Colon (tissue), 2 donors: ENCODE measurements around the gene LIPH.
A peak's percentile ranks its signal among the peaks of the same experiment; 100 is the strongest.
"Not testable (repeated sequence)": the region's sequence is repeated elsewhere in the genome, so short reads cannot be mapped to it uniquely, and the experiment has no call there.

Source experiments
- FAIRE-seq: peaks from 2 replicates; lab custom pipeline; 2012; peaks lifted over from hg19 to GRCh38; lab: Jason Lieb, UNC
- donor health status: control.
- donor health status: control.

The LIPH gene

DNA sequence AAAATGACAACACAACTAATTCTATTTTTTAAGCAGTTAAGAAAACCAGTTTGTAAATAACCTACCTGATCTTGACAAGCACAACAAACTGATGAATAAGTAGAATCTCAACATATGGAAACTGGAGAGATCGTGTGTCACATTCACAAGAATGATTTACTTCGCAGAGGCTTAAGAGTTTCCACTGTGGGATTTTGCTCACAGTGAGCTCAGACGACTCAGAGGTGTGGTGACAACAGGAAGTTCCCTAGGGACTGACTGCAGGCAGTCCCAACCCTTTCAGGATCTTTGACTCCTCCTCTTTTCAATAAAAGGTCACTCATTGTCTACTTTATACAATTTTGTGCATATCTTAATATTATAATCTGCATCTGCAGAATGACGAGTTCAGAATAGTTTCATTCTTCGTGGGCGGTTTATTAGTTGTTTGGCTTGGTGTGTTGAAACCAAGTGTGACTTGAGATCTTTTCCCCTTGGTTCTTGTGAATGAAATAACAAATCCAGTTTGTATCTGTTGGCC, at the start of gene LIPH:
TSS of gene LIPH (minus strand) at position 231 of the 520 bp plus-strand sequence. CDS start at position 114, 117 bp downstream.
- no peak for FAIRE-seq

DNA sequence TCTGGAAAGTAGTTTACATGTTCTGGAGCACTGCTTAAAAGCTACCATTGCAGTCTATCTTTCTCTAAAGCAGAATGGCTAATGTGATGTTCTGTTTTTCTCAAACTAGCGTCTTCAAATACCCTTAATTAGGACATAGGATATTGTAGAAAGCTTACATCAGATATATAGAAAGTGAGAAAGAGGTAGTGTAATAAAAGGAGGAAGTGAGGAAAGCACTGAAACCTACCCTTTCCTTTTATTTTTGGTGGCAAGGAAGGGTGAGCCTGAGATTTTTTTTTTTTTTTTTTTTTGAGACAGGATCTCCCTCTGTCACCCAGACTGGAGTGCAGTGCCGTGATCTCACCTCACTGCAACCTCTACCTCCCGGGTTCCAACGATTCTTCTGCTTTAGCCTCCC, 43.1 kb upstream of the LIPH start:
- no peak for FAIRE-seq

DNA sequence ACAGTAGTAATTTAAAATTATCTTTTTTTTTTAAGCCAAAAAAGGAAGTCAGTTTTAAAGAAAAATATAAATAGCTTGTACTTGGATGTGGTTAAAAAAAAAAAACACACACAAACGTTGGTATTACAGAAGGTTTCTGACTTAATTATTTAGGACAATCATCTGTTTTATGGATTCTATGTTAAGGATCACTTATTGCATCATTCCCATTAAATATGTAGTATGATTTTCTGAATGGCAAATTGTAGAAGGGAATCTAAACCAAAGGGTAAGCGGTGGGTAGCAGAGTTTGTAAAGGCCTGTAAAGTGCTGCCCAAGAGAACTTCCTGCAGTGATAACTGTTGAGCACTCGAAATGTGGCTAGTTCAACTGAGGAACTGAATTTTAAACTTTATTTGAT, 41.7 kb upstream of the LIPH start:
- FAIRE-seq = no peak

DNA sequence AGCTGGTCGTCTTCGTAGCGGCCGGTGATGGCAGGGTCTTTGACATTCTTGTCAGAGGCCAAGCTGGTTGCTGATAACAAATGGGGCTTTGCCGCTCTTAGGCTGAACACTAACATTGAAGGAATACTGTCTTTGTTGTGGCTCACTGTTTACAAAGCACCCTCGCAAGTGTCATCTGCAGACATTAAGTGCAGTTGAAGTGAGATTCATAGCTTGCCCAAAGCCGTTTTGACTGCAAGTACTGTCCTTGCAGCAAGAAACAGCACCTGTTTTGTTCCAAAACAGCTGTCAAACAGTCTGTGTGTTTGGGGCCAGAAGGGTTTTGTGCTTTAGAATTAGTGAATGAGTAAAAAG, 34.3 kb upstream of the LIPH start:
- FAIRE-seq = no peak

DNA sequence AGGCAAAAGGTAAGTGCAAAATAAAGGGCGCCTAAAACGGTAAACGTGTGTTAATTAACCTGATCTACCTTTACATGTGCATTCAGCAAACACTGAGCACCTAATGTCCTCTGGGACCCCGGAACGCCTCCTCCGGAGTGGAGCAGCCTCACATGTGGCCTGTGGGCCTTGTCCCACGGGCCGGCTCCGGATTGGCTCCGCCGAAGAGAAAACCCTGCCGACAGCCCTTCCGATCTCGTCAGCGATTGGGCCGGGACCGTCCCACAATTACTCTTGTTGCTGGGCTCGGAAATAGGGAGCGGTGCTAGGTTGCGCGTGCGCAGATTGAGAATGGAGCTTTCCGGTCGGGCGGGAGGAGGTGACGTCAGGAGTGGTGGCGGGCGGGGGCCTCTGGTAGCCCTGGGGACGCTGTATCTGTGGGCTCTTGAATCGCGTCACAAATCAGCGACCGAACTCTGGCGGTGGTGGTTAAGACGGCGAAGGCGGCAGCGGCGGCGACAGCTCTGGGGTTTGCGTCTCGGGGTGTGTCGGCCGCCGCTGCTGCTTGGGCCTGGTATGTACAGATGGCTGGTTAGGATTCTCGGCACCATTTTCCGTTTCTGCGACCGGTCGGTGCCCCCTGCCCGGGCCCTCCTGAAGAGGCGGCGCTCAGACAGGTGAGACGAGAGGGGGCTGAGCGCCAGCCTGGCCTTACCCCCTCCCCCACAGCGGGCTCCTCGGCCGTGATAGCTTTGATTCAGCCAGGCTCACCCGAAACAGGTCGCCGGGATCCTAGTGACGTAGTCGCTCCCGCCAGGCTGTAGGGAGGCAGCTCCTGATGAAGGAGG, 33.7 kb upstream of the LIPH start, which contains the start of gene SENP2:
TSS of gene SENP2 (plus strand) at position 437 of the 827 bp plus-strand sequence. CDS start at position 556, 119 bp downstream.
- peak; percentile 21 for FAIRE-seq

DNA sequence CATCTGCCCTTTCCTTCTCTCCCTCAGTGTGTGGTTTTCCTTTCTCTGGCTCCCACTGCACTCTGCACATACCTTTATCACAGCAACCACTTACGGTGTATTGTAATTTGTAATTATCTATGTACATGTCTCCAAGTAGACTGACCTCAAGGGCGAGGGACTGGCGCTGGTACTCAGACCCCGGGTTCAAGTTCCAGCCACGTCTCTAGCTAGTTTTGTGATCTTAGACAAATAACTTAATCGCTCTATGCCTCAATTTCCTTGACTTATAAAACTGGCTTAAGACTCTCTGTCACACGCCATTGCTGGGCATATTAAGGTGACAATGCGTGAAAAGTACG, 33.1 kb upstream of the LIPH start:
- FAIRE-seq = no peak

DNA sequence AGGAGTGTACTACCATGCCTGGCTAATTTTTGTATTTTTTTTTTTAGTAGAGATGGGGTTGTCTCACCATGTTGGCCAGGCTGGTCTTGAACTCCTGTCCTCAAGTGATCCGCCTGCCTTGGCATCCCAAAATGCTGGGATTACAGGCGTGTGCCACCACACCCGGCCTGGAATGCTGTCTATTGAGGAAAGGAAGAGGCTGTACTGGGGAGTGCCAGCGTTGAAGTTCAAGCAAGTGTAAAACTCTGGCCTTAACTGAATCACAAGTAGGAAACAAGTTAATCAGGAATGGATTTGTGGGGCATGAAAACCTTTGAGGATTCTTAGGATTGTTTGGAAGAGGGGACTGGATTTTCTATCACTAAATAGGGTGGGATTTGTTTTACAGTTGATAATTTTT, 32.3 kb upstream of the LIPH start:
- no peak for FAIRE-seq

DNA sequence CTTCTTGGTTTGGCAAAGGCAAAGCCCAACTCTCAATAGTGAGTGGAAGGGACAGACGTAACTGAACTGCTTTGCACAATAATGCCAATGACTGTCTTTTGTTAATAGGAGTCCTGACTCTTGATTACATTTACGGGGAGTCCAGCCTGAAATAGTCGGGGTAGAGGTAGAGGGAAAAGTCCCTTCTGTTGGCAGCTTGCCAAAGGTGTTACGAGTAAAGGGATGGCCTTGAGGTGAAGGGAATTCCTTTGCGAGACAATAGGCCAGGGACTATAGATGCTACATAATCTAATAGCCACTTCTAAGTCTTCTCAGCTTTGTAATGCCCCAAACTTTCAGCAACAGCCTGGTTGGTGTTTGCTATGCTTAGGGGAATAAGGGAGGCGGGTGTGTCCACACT, 31.5 kb upstream of the LIPH start:
- no peak for FAIRE-seq

DNA sequence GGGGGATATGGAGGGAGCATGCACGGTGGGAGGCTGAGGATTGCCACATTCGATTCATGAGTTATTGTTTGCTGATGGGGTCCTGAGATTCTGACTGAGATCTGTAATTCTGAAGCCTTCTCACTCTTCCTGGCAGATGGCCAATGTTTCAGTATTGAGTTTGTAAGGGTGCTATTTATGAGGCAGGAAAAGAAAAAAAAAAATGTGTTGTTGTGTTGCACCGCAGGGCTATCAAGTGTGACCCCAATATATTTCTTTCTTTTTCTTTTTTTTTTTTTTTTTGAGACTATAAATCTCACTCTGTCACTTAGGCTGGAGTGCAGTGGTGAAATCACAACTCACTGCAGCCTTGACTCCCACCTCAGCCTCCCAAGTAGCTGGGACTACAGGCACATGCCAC, 30.5 kb upstream of the LIPH start:
- FAIRE-seq = no peak

DNA sequence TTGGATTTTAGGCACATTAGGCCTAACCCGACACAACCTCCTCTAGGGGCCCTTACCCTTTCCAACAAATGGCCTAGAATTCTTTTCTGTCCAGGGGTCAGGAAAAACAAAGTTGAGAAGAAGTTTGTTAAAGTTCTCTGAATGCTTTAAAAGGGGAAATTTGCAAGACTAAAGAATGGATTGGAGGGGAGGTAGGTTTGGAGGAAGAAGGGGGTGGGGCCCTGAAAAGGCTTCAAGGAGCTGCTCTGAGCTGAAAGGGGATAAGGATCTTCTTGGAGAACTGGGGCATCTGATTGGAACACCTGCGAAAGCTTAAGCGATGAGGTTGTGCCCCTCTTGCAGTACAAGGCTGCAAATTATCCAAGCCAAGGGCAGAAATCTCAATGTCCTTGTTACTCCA, 29.8 kb upstream of the LIPH start:
- FAIRE-seq = no peak

DNA sequence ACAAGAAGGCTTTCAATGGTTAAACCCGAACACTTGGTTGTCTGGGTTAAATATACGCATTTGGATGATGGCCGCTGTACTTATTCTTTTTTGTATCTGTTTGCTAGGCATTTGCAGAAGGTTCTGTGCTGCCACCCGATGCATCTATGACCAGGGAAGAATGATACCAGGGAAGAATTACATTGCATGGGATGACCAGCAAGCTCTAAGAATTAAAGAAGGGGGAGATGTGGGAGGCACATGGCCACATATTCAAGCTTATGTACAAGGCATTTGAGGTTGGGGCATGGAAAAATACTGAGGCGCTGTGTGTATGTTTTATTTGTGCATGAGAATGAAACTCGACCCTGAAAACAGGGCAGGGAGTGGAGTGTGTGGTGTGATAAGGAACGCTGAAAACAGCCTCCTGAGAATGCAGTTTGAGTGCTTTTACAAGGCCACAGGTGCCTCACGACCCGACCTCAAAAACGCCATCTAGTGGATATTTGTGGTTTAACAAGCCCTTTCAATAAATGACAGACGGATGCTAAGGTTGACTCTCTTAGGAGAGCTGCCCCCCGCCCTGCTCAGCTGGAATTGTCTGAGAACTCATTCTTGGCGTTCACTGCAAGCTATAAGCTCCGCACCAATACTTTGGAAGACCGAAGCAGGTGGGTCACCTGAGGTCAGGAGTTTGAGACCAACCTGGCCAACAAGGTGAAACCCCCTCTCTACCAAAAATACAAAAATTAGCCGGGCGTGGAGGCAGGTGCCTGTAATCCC, 22.9 kb upstream of the LIPH start:
- not testable (repeated sequence) for FAIRE-seq

DNA sequence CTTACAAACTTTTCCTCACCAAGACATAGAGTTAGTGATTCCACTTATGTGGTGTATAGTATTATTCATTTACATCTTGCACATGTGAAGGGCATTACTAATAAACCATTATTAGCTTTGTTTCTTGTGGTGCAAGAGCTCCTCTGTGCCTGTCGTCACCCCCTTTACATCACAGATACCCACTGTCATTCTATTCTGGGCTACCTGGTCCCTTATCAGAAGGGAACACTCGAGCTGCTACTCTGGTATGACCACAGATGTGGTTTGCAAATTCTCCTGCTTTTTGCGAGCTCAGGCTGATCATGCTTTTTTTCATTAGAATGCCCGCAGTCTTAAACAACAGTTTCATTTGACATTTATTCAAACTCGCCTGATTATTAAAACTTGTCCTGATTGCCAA, 19.8 kb upstream of the LIPH start:
- FAIRE-seq = no peak

DNA sequence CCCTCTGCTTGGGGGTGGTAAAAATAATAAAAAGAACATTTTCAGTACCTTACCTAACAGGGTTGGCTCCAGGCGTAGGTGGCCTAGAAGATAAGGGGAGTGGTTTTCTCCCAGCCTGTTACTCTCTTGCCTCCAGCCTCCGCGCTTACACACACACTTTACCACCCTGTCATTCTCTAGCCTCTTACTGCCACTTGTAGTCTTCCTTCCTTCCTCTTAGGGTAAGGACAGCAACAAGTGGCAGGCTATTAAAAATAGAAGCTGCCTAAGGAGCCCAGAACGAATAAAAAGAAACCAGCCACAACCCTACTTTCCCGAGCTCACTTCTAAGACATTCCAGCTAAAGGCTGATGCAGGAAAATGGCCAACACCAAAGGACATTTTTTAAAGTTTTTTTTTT, 9.6 kb upstream of the LIPH start:
- FAIRE-seq = no peak

DNA sequence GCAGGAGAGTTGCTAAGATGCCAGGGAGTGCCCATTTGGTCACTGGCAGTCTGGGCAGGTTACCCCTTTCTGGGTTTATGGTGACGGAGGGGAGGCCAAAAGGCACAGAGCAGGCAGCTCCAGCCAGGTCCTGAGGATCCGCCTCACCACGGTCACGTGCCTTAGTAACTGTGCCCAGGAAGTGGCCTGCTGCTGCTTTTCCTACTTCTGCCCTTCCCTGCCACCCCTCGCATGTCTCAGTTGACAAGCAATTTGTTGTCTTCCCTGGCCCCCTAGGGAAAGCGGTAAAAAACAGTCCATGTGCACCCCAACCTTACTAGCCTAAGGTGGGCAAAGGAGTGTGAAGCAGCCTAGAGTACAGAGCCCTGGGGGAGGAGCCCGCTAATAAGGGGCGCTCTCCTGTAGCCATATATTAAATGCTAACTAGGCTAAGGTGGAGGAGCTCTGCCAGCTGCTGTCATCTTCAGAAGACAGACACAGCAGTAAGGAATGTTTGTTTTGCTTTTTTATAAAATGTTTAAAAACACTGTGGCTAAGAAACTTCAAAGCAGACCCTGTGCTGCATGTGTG, 9.1 kb upstream of the LIPH start:
- FAIRE-seq = no peak

DNA sequence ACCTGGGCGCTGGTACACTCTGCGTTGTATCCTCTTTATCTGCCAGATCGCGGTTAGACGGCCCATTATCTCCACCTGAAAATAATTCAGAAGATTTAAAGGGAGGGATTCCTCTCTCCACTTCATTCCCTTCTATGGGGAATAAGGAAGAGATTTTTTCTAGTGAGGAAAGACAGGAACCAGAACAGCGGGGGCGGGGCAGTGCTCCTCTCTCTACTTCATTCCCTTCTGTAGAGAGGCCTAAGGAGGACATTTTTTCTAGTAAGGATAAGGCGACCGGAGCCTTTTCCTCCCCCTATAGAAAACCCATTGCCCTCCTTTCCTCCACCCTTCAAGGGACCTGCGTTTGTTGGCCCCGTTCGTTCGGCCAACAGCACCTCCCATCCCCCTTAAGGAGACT, 8.3 kb upstream of the LIPH start:
- no peak for FAIRE-seq

DNA sequence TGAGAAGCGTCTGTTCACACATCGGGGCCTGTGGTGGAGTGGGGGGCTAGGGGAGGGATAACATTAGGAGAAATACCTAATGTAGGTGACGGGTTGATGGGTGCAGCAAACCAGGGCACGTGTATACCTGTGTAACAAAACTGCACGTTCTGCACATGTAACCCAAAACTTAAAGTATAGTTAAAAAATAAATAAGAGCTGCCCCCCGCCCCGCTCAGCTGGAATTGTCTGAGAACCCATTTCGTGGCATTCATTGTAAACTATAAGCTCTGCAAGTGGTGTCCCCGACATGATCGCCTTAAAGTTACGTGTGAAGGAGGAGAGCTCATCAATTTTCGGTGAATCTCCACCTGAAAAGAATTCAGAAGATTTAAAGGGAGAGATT, 7.3 kb upstream of the LIPH start:
- no peak for FAIRE-seq

DNA sequence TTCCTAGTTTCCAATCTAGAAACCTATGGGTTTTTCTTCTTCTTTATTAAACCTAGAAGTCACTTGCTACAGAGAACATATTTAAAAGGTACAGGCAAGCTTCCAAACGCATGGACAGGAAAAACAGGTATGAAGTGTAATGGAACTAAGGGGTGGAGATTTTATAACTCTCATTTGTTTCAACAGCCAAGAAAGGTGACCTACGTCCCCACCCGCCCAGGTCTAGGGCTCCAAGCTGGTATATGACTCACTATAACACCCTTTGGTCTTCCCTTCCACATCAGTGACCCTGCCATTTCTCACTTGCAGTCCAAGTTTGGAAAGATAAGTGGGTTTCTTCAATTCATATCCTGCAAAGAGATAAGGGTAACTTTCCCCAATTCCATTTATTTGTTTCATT, 6.0 kb upstream of the LIPH start:
- no peak for FAIRE-seq

DNA sequence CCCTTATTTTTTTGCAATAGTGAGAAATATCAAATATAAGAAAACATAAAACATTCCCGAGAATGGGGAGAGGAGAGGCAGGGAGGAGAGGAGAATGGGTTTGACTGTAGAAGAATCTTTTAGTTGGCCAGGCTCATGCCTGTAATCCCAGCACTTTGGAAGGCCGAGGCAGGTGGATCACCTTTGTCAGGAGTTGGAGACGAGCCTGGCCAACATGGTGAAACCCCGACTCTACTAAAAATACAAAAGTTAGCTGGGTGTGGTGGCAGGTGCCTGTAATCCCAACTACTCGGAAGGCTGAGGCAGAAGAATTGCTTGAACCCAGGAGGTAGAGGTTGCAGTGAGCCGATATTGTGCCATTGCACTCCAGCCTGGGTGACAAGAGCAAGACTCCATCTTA, 4.3 kb upstream of the LIPH start:
- FAIRE-seq = not testable (repeated sequence)

DNA sequence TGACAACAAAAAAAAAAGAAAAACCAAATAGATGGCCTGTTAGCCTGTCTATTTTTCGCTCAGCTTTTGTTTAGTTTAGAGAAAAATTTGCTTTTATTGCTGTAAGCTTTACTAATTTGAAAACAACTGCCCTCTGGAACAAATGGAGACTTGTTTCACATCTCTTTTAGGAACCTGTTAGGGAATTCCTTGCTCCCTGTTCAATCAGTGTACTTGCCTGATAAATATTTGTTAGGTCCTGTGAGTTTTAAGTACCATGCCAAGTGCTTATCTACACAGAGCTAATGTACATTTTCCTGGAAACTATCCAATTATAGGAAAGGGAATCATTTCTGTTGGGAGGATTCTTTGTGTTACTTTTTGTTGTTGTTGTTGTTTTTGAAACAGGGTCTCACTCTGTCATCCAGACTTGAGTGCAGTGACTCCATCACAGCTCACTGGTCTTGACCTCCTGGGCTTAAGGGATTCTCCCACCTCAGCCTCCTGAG, 3.5 kb upstream of the LIPH start:
- FAIRE-seq = no peak

DNA sequence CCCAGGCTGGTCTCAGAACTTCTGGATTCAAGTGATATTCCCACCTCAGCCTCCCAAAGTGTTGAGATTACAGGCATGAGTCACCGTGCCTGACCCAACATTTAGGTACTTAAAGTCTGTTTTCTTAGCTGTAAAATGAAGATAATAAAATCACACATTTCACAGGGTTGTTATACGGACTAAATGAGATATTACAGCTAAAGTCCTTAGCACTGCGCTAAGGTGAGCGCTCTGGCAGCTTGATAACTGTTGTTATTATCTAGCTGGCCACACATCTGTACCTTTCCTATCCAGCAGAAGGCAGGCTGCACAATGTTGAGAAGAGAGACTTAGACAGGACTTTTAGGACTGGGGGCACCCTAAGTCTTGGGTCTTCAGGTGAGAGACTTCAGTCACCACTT, 2.7 kb upstream of the LIPH start:
- no peak for FAIRE-seq

DNA sequence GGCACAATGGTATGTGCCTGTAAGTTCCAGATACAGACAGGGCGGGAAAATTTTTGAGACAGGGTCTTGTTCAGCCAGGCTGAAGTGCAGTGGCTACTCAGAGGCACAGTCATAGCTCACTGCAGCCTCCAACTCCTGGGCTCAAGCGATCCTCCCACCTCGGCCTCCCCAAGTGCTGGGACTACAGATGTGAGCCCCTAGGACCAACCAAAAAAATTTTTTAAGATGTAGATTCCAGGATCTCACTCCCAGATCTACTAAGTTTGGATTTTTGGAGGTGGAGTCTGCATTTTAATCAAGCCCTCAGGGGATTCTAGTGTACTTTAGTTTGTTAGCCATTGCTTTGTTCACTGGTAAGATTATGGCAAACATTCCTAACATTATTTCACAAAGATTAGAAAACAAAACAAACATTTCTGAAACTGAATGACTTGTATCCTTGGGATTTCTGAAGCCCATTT, 2.7 kb downstream of the LIPH start:
- FAIRE-seq = no peak

DNA sequence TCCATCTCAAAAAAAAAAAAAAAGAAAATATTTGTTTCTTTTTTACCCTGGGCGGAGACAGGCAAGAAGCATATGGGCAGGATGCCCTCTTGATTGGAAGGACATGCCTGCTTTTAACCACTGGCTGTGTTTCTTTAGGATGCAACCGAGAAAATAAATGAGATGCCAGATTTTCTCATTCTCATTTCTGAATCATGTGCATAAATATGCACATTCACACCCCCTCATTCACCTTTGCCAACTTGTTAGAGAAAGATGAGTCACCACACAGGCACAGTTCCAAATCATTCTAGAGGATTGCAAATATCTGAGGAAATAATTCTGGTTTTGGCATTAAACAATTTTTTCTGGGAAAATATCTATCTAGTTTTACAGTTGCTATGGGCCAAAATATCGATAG, 3.3 kb downstream of the LIPH start:
- no peak for FAIRE-seq

DNA sequence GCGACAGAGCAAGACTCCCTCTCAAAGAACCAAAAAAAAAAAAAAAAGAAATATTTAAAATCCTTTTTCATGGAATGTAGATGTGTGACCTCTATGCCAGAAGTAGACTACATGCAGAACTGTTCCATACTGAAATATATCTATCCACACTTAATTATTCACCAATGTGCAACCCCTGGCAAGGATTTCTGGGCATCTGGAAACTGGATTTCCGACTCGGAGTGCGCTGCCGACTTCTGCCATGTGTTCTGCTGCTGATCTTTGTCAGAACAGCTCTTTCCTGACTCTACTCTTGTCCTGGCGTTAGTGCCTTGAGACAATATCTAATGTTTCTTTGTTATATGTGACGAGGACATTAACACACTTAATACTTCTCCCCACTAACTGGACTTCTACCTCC, 11.7 kb downstream of the LIPH start:
- FAIRE-seq = no peak
